GM18909 (cell line): ENCODE data around the gene MAP4K4.

Experiments
- ATAC-seq: cut with Tn5 transposase; IDR thresholded peaks from one replicate; pipeline ENCODE4 v1.9.1; 2021; ENCODE audit warnings: mild to moderate bottlenecking; ENCODE audit not compliant: unreplicated experiment, poor library complexity

Gene MAP4K4

GRCh38 chr2:101690547-101691152 is 6.9 kb upstream of the MAP4K4 start:
- no peak for ATAC-seq

GRCh38 chr2:101692041-101692440 is 5.5 kb upstream of the MAP4K4 start:
- ATAC-seq: no peak

GRCh38 chr2:101692766-101693165 is 4.7 kb upstream of the MAP4K4 start:
- ATAC-seq: no peak

GRCh38 chr2:101693991-101694588 is 3.4 kb upstream of the MAP4K4 start:
- ATAC-seq: no peak

- ATAC-seq: no peak
These were observed 1.0 kb upstream of the MAP4K4 start for GRCh38 chr2:101696272-101697123.

- ATAC-seq: peak; percentile 40
These were observed 722 bp downstream of the MAP4K4 start for GRCh38 chr2:101698014-101698843.

GRCh38 chr2:101698844-101699754 is 1.6 kb downstream of the MAP4K4 start:
- no peak for ATAC-seq

GRCh38 chr2:101699755-101700461 is 2.4 kb downstream of the MAP4K4 start:
- ATAC-seq: no peak

- no peak for ATAC-seq
These were observed 6.5 kb downstream of the MAP4K4 start for GRCh38 chr2:101704046-101704466.

- no peak for ATAC-seq
These were observed 7.5 kb downstream of the MAP4K4 start for GRCh38 chr2:101704816-101705578.

GRCh38 chr2:101706121-101706818 is 8.8 kb downstream of the MAP4K4 start:
- ATAC-seq: no peak

GRCh38 chr2:101706819-101707177 is 9.3 kb downstream of the MAP4K4 start:
- peak; percentile 46 for ATAC-seq

- ATAC-seq: no peak
These were observed 12.5 kb downstream of the MAP4K4 start for GRCh38 chr2:101710036-101710435.

- peak; percentile 66 for ATAC-seq
These were observed 13.2 kb downstream of the MAP4K4 start for GRCh38 chr2:101710471-101711318.

- ATAC-seq: no peak
These were observed 16.6 kb downstream of the MAP4K4 start for GRCh38 chr2:101714118-101714517.

GRCh38 chr2:101717071-101717845 is 19.8 kb downstream of the MAP4K4 start:
- peak; percentile 77 for ATAC-seq
